ENCODE results near the gene LIMK1. TPM values are rescaled to one million over a fixed set of nuclear protein-coding genes. Genes with fewer than 3 reads are reported as not detected.

Gene LIMK1
- total and polyA plus RNA-seq, 12 donors: 5.0 to 17.3 (median 9.6) TPM

- TF ChIP-seq CTCF (IDR thresholded peaks at IDR 0.05): no peak
- DNase-seq (no peak), ATAC-seq (no peak)
- Histone ChIP-seq H3K27me3 (no peaks in the 10 kb centered on the region), H3K4me3 (no peak overlapping the region), H3K4me1 (peaks cover 0 to 3% (median 0%) of the 10 kb centered on the region in 9 donors), H3K27ac (no peak overlapping the region), H3K36me3 (no peaks in the 10 kb centered on the region), H3K9me3 (peaks cover 0 to 7% (median 0%) of the 10 kb centered on the region in 11 donors)
- WGBS, 2 donors: 93 to 97% methylated on average over 1 of the region's 1 CpG
- intact Hi-C loops (cut with DNase I): no loop called here
Observed at GRCh38 chr7:74148491-74148890, 64.9 kb downstream of the LIMK1 start.

DNA sequence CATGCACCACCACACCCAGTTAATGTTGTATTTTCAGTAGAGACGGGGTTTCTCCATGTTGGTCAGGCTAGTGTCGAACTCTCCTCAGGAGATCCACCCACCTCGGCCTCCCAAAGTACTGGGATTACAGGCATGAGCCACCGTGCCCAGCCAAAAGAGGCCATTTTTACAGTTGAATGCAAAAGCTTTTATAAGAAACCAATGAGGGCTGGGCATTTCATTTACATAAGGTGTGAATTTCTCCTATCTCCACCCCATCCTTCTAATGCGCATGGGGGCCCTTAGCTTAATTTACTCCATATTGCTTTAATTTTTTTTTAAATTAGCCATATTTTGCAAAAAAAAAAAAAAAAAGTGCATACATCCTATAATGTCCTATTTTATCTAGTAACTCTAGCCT, 65.5 kb downstream of the LIMK1 start:
- Histone ChIP-seq H3K36me3 (no peaks in the 10 kb centered on the region), H3K4me1 (peaks cover 0 to 8% (median 0%) of the 10 kb centered on the region in 9 donors), H3K9me3 (peaks cover 0 to 7% (median 0%) of the 10 kb centered on the region in 11 donors), H3K27ac (no peak overlapping the region), H3K27me3 (no peaks in the 10 kb centered on the region), H3K4me3 (no peak overlapping the region)
- intact Hi-C loops (cut with DNase I): no loop called here
- no peak for DNase-seq
- TF ChIP-seq CTCF (IDR thresholded peaks at IDR 0.05): no peak
- no peak for ATAC-seq
- 96 to 99% methylated on average over 5 of the region's 5 CpGs for WGBS, 2 donors

DNA sequence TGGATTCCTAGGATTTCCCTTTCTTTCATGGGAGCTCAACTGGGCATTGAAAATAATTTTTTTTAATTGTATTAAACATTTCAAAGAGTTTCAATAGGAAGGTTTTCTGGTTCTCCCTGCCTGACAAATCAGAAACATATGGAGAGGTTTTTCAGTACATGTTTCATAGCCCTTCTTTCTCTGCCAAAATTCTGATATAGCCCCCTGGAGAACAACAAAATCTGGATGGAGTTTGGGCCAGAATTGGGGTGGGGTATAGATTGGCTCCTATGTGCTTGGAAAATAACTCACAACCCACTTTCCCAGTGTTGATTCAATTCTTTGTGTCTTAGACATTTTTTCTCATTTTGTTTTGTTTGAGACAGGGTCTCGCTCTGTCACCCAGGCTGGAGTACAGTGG, 66.0 kb downstream of the LIMK1 start:
- H3K4me3 ChIP-seq: no peak overlapping the region
- peaks cover 0 to 8% (median 0%) of the 10 kb centered on the region in 9 donors for H3K4me1 ChIP-seq
- no peaks in the 10 kb centered on the region for H3K27me3 ChIP-seq
- DNase-seq (no peak), ATAC-seq (no peak)
- H3K36me3 ChIP-seq: no peaks in the 10 kb centered on the region
- intact Hi-C loops (cut with DNase I): loop anchor here in 1 of 10 donors (10.0 kb wide), 1 partner anchor 75 kb away; no protein-coding TSS in a partner anchor
- no peak for TF ChIP-seq CTCF (IDR thresholded peaks at IDR 0.05)
- WGBS, 2 donors: 100% methylated on average over 1 of the region's 1 CpG
- peaks cover 0 to 6% (median 0%) of the 10 kb centered on the region in 11 donors for H3K9me3 ChIP-seq
- no peak overlapping the region for H3K27ac ChIP-seq

- ATAC-seq (peak in 1 of 8 donors; percentile 13), DNase-seq (no peak)
- TF ChIP-seq CTCF (IDR thresholded peaks at IDR 0.05): no peak
- 68 to 70% methylated on average over 9 of the region's 9 CpGs for WGBS, 2 donors
- H3K4me1 ChIP-seq: peaks cover 0 to 8% (median 0%) of the 10 kb centered on the region in 9 donors
- intact Hi-C loops (cut with DNase I): loop anchor here in 1 of 10 donors (10.0 kb wide), 1 partner anchor 79 kb away; no protein-coding TSS in a partner anchor
- H3K27me3 ChIP-seq: no peaks in the 10 kb centered on the region
- no peak overlapping the region for H3K27ac ChIP-seq
- H3K4me3 ChIP-seq: no peak overlapping the region
- no peaks in the 10 kb centered on the region for H3K36me3 ChIP-seq
- no peaks in the 10 kb centered on the region for H3K9me3 ChIP-seq
Observed at GRCh38 chr7:74153736-74154135, 70.1 kb downstream of the LIMK1 start.

Data from heart right ventricle (tissue), 16 donors.